HEK293 (cell line): Measurements from ENCODE around the gene LRP3.

Source experiments
- RBAK ChIP-seq: fragments of 450-650 bp; formaldehyde crosslinking; IDR thresholded peaks from 2 replicates; pipeline ENCODE4 v1.5.1; 2016; ENCODE audit warnings: missing biosample characterization, missing genetic modification characterization
- SP2 ChIP-seq: fragments of 450-650 bp; formaldehyde crosslinking; IDR thresholded peaks from 2 replicates; pipeline ENCODE4 v1.5.1; 2016; ENCODE audit warnings: missing biosample characterization, missing genetic modification characterization
- ZNF175 ChIP-seq: fragments of 450-650 bp; formaldehyde crosslinking; IDR thresholded peaks from 2 replicates; pipeline ENCODE4 v1.5.1; 2016; ENCODE audit warnings: missing biosample characterization, missing genetic modification characterization
- ZNF449 ChIP-seq: fragments of 450-650 bp; formaldehyde crosslinking; IDR thresholded peaks from 2 replicates; pipeline ENCODE4 v1.5.1; 2017; ENCODE audit warnings: missing biosample characterization, mild to moderate bottlenecking, missing genetic modification characterization, moderate library complexity
- ZNF580 ChIP-seq: fragments of 450-650 bp; formaldehyde crosslinking; IDR thresholded peaks from 2 replicates; pipeline ENCODE4 v1.5.1; 2016; ENCODE audit warnings: missing biosample characterization, missing genetic modification characterization
- ZNF600 ChIP-seq: fragments of 450-650 bp; formaldehyde crosslinking; IDR thresholded peaks from 2 replicates; pipeline ENCODE4 v1.5.1; 2016; ENCODE audit warnings: missing biosample characterization, missing genetic modification characterization
- TF ChIP-seq, protein P1 (sequence below): fragments of 450-650 bp; formaldehyde crosslinking; IDR thresholded peaks from 2 replicates; pipeline ENCODE4 v1.5.1; 2016; ENCODE audit warnings: missing biosample characterization, missing genetic modification characterization

- TF ChIP-seq ZNF600 (tag by site-specific recombination) = no peak
- TF ChIP-seq, protein P1, sequence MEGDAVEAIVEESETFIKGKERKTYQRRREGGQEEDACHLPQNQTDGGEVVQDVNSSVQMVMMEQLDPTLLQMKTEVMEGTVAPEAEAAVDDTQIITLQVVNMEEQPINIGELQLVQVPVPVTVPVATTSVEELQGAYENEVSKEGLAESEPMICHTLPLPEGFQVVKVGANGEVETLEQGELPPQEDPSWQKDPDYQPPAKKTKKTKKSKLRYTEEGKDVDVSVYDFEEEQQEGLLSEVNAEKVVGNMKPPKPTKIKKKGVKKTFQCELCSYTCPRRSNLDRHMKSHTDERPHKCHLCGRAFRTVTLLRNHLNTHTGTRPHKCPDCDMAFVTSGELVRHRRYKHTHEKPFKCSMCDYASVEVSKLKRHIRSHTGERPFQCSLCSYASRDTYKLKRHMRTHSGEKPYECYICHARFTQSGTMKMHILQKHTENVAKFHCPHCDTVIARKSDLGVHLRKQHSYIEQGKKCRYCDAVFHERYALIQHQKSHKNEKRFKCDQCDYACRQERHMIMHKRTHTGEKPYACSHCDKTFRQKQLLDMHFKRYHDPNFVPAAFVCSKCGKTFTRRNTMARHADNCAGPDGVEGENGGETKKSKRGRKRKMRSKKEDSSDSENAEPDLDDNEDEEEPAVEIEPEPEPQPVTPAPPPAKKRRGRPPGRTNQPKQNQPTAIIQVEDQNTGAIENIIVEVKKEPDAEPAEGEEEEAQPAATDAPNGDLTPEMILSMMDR (tag by site-specific recombination) = no peak
- TF ChIP-seq ZNF175 (tag by site-specific recombination) = no peak
- TF ChIP-seq SP2 (tag by site-specific recombination) = no peak
- no peak for TF ChIP-seq ZNF449 (tag by site-specific recombination)
- TF ChIP-seq RBAK (tag by site-specific recombination) = no peak
- TF ChIP-seq ZNF580 = no peak
Measured at GRCh38 chr19:33195645-33196347, 1.7 kb downstream of the LRP3 start.
